ENCODE data around the gene TSPAN8. TPM values are rescaled to one million over a fixed set of nuclear protein-coding genes. Genes with fewer than 3 reads are reported as not detected.

Gene TSPAN8
- total and polyA plus RNA-seq, 7 donors = 1.3 to 1,609 (median 5.0) TPM

DNA sequence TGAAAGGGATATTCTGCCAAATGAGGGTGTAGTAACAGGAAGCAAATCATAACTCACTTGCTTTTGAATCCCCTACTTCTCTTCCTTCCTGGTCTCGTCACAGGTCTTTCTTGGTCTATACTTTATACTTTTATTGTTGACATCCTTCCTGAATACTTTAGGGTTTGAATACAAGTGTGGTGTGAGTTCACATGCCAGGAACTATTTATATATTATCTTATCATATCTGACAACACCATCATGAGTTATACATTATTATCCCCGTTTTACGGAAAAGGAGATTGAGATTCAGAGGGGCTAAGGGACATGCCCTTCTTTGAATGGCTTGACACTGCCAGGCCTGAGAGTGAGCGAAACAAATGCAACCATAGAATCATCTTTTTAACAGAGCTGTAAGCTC, 33.0 kb upstream of the TSPAN8 start:
- DNase-seq = no peak
- no peak overlapping the region for H3K27ac ChIP-seq
- no peaks in the 10 kb centered on the region for H3K36me3 ChIP-seq
- no peak for TF ChIP-seq POLR2AphosphoS5 (IDR thresholded peaks at IDR 0.05)
- TF ChIP-seq, protein P1, sequence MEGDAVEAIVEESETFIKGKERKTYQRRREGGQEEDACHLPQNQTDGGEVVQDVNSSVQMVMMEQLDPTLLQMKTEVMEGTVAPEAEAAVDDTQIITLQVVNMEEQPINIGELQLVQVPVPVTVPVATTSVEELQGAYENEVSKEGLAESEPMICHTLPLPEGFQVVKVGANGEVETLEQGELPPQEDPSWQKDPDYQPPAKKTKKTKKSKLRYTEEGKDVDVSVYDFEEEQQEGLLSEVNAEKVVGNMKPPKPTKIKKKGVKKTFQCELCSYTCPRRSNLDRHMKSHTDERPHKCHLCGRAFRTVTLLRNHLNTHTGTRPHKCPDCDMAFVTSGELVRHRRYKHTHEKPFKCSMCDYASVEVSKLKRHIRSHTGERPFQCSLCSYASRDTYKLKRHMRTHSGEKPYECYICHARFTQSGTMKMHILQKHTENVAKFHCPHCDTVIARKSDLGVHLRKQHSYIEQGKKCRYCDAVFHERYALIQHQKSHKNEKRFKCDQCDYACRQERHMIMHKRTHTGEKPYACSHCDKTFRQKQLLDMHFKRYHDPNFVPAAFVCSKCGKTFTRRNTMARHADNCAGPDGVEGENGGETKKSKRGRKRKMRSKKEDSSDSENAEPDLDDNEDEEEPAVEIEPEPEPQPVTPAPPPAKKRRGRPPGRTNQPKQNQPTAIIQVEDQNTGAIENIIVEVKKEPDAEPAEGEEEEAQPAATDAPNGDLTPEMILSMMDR (IDR thresholded peaks at IDR 0.05) = no peak
- no peak for TF ChIP-seq EP300 (IDR thresholded peaks at IDR 0.05)
- TF ChIP-seq POLR2A (IDR thresholded peaks at IDR 0.05) = no peak
- H3K4me1 ChIP-seq = no peaks in the 10 kb centered on the region
- WGBS, 2 donors = 78 to 86% methylated on average over 4 of the region's 4 CpGs
- no peak overlapping the region for H3K4me3 ChIP-seq
- intact Hi-C loops (cut with DNase I) = no loop called here
- no peaks in the 10 kb centered on the region for H3K27me3 ChIP-seq
- H3K9me3 ChIP-seq = no peaks in the 10 kb centered on the region

DNA sequence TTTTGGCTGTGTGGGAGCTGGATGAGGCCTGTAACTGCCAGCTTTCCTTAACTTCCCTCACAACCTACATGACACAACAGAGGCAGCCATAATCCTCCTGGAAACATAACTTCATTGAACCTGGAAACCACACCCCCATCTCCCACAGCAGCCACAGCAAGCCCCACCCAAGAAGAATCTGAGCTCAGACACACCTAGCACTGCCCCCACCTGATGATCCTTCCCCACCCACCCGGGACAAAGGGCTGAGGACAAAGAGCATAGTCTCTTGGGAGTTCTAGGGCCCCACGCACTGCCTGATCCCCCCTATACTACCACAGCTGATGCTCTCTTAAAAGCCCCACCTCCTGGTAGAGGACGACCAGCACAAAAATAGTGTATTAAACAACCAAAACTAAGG, 29.6 kb upstream of the TSPAN8 start:
- no peaks in the 10 kb centered on the region for H3K9me3 ChIP-seq
- intact Hi-C loops (cut with DNase I) = no loop called here
- no peak overlapping the region for H3K27ac ChIP-seq
- H3K4me1 ChIP-seq = no peaks in the 10 kb centered on the region
- no peak overlapping the region for H3K4me3 ChIP-seq
- WGBS, 2 donors = 65 to 73% methylated on average over 3 of the region's 3 CpGs
- H3K36me3 ChIP-seq = no peaks in the 10 kb centered on the region
- no peak for DNase-seq
- no peaks in the 10 kb centered on the region for H3K27me3 ChIP-seq
- TF ChIP-seq POLR2AphosphoS5 (IDR thresholded peaks at IDR 0.05) = no peak
- no peak for TF ChIP-seq EP300 (IDR thresholded peaks at IDR 0.05)
- TF ChIP-seq, protein P1 (IDR thresholded peaks at IDR 0.05) = no peak
- no peak for TF ChIP-seq POLR2A (IDR thresholded peaks at IDR 0.05)

- no peaks in the 10 kb centered on the region for H3K27me3 ChIP-seq
- H3K4me1 ChIP-seq = no peaks in the 10 kb centered on the region
- TF ChIP-seq POLR2A (IDR thresholded peaks at IDR 0.05) (no peak), POLR2AphosphoS5 (IDR thresholded peaks at IDR 0.05) (no peak), EP300 (IDR thresholded peaks at IDR 0.05) (no peak)
- TF ChIP-seq, protein P1 (IDR thresholded peaks at IDR 0.05) = no peak
- intact Hi-C loops (cut with DNase I) = no loop called here
- H3K9me3 ChIP-seq = no peaks in the 10 kb centered on the region
- DNase-seq = no peak
- no peak overlapping the region for H3K27ac ChIP-seq
- WGBS, 2 donors = 82 to 83% methylated on average over 5 of the region's 5 CpGs
- H3K36me3 ChIP-seq = no peaks in the 10 kb centered on the region
- no peak overlapping the region for H3K4me3 ChIP-seq
These were observed 28.9 kb upstream of the TSPAN8 start for GRCh38 chr12:71186571-71187288.

GRCh38 chr12:71183846-71184245, 26.0 kb upstream of the TSPAN8 start:
- no peak for DNase-seq
- no peaks in the 10 kb centered on the region for H3K9me3 ChIP-seq
- H3K4me1 ChIP-seq = no peaks in the 10 kb centered on the region
- intact Hi-C loops (cut with DNase I) = no loop called here
- no peak for TF ChIP-seq EP300 (IDR thresholded peaks at IDR 0.05)
- no peak for TF ChIP-seq POLR2A (IDR thresholded peaks at IDR 0.05)
- TF ChIP-seq, protein P1 (IDR thresholded peaks at IDR 0.05) = no peak
- TF ChIP-seq POLR2AphosphoS5 (IDR thresholded peaks at IDR 0.05) = no peak
- no peak overlapping the region for H3K4me3 ChIP-seq
- no peaks in the 10 kb centered on the region for H3K36me3 ChIP-seq
- no peak overlapping the region for H3K27ac ChIP-seq
- H3K27me3 ChIP-seq = no peaks in the 10 kb centered on the region

GRCh38 chr12:71183018-71183417, 25.2 kb upstream of the TSPAN8 start:
- H3K36me3 ChIP-seq = no peaks in the 10 kb centered on the region
- intact Hi-C loops (cut with DNase I) = no loop called here
- TF ChIP-seq, protein P1 (IDR thresholded peaks at IDR 0.05) = no peak
- no peak for TF ChIP-seq EP300 (IDR thresholded peaks at IDR 0.05)
- H3K4me3 ChIP-seq = no peak overlapping the region
- H3K27me3 ChIP-seq = no peaks in the 10 kb centered on the region
- no peak overlapping the region for H3K27ac ChIP-seq
- no peaks in the 10 kb centered on the region for H3K9me3 ChIP-seq
- no peak for DNase-seq
- WGBS, 2 donors = 79 to 83% methylated on average over 1 of the region's 1 CpG
- no peaks in the 10 kb centered on the region for H3K4me1 ChIP-seq

All from sigmoid colon (tissue), 7 donors.